ENCODE results near the gene STXBP6. TPM values are rescaled to one million over a fixed set of nuclear protein-coding genes. Genes with fewer than 3 reads are reported as not detected.

STXBP6 gene
- total RNA-seq, 1 donor from 2014 or later = 11.0 TPM

- peaks cover 15% of the 10 kb centered on the region for H3K4me1 Mint-ChIP-seq
- Histone ChIP-seq H3K27me3 (no peaks in the 10 kb centered on the region), H3K27ac (no peak overlapping the region), H3K36me3 (no peaks in the 10 kb centered on the region), H3K9ac (no peak overlapping the region), H3K4me3 (no peak overlapping the region), H3F3A (ENCODE audit: low read depth) (no peaks in the 10 kb centered on the region), H3K9me3 (ENCODE audit: low read depth) (no peaks in the 10 kb centered on the region), H3K4me1 (no peaks in the 10 kb centered on the region), H3K79me2 (ENCODE audit: low read depth) (no peaks in the 10 kb centered on the region), H4K20me1 (ENCODE audit: low read depth) (no peaks in the 10 kb centered on the region), H2AFZ (replicated peaks) (no peak overlapping the region), H3K4me2 (no peak overlapping the region)
- TF ChIP-seq EZH2phosphoT487 (IDR thresholded peaks at IDR 0.05) = no peak
- no peak for TF ChIP-seq CTCF (IDR thresholded peaks at IDR 0.05)
- TF ChIP-seq EZH2 (IDR thresholded peaks at IDR 0.05) = no peak
- no peak overlapping the region for H3K4me3 Mint-ChIP-seq
- peaks cover 2% of the 10 kb centered on the region for H3K27me3 Mint-ChIP-seq (ENCODE audit: insufficient read depth, low read depth)
- no peaks in the 10 kb centered on the region for H3K9me3 Mint-ChIP-seq
- no peaks in the 10 kb centered on the region for H3K36me3 Mint-ChIP-seq
- DNase-seq (ENCODE audit: low spot score) = no peak
- H3K27ac Mint-ChIP-seq = no peak overlapping the region
These were observed 233.1 kb downstream of the STXBP6 start for GRCh38 chr14:24816929-24817211.

GRCh38 chr14:24816011-24816928, 233.7 kb downstream of the STXBP6 start:
- Histone ChIP-seq H3K9me3 (ENCODE audit: low read depth) (no peaks in the 10 kb centered on the region), H3K9ac (no peak overlapping the region), H3K4me1 (no peaks in the 10 kb centered on the region), H2AFZ (replicated peaks) (no peak overlapping the region), H3K4me3 (no peak overlapping the region), H3K4me2 (no peak overlapping the region), H3K27me3 (no peaks in the 10 kb centered on the region), H3K79me2 (ENCODE audit: low read depth) (no peaks in the 10 kb centered on the region), H3K27ac (no peak overlapping the region), H3F3A (ENCODE audit: low read depth) (no peaks in the 10 kb centered on the region), H3K36me3 (no peaks in the 10 kb centered on the region), H4K20me1 (ENCODE audit: low read depth) (no peaks in the 10 kb centered on the region)
- H3K36me3 Mint-ChIP-seq = no peaks in the 10 kb centered on the region
- no peak for DNase-seq (ENCODE audit: low spot score)
- no peaks in the 10 kb centered on the region for H3K9me3 Mint-ChIP-seq
- TF ChIP-seq EZH2phosphoT487 (IDR thresholded peaks at IDR 0.05) = no peak
- TF ChIP-seq EZH2 (IDR thresholded peaks at IDR 0.05) = no peak
- no peak for TF ChIP-seq CTCF (IDR thresholded peaks at IDR 0.05)
- peaks cover 15% of the 10 kb centered on the region for H3K4me1 Mint-ChIP-seq
- no peak overlapping the region for H3K27ac Mint-ChIP-seq
- peaks cover 2% of the 10 kb centered on the region for H3K27me3 Mint-ChIP-seq (ENCODE audit: insufficient read depth, low read depth)
- H3K4me3 Mint-ChIP-seq = no peak overlapping the region

- no peaks in the 10 kb centered on the region for H3K27me3 ChIP-seq
- no peak overlapping the region for H3K4me3 Mint-ChIP-seq
- H3F3A ChIP-seq (ENCODE audit: low read depth) = no peaks in the 10 kb centered on the region
- no peaks in the 10 kb centered on the region for H4K20me1 ChIP-seq (ENCODE audit: low read depth)
- no peak overlapping the region for H2AFZ ChIP-seq (replicated peaks)
- no peaks in the 10 kb centered on the region for H3K4me1 ChIP-seq
- no peaks in the 10 kb centered on the region for H3K36me3 Mint-ChIP-seq
- no peak for TF ChIP-seq CTCF (IDR thresholded peaks at IDR 0.05)
- no peak for TF ChIP-seq EZH2 (IDR thresholded peaks at IDR 0.05)
- TF ChIP-seq EZH2phosphoT487 (IDR thresholded peaks at IDR 0.05) = no peak
- H3K4me1 Mint-ChIP-seq = peaks cover 15% of the 10 kb centered on the region
- H3K9me3 Mint-ChIP-seq = no peaks in the 10 kb centered on the region
- H3K27me3 Mint-ChIP-seq (ENCODE audit: insufficient read depth, low read depth) = peaks cover 2% of the 10 kb centered on the region
- H3K36me3 ChIP-seq = no peaks in the 10 kb centered on the region
- H3K4me2 ChIP-seq = no peak overlapping the region
- DNase-seq (ENCODE audit: low spot score) = no peak
- no peak overlapping the region for H3K9ac ChIP-seq
- H3K4me3 ChIP-seq = no peak overlapping the region
- no peaks in the 10 kb centered on the region for H3K9me3 ChIP-seq (ENCODE audit: low read depth)
- H3K27ac Mint-ChIP-seq = no peak overlapping the region
- H3K27ac ChIP-seq = no peak overlapping the region
- H3K79me2 ChIP-seq (ENCODE audit: low read depth) = no peaks in the 10 kb centered on the region
These were observed 234.4 kb downstream of the STXBP6 start for GRCh38 chr14:24815543-24815942.

Measured in neural progenitor cell (in vitro differentiated cells).